GM15510 (cell line): ENCODE data around the gene CLK4.

Experiments
- POLR2A ChIP-seq: IDR thresholded peaks from 3 replicates; pipeline ENCODE4 v1.6.1; 2011; ENCODE audit warnings: borderline replicate concordance; ENCODE audit not compliant: insufficient read length; ENCODE audit errors: extremely low read depth

CLK4 gene

GRCh38 chr5:178649580-178649979 lies 22.7 kb upstream of the CLK4 start:
- TF ChIP-seq POLR2A = no peak

GRCh38 chr5:178644826-178645545 lies 18.1 kb upstream of the CLK4 start:
- TF ChIP-seq POLR2A = no peak

- no peak for TF ChIP-seq POLR2A
Observed at GRCh38 chr5:178642351-178642909, 15.6 kb upstream of the CLK4 start.

- TF ChIP-seq POLR2A = no peak
Observed at GRCh38 chr5:178641711-178642110, 14.9 kb upstream of the CLK4 start.

- TF ChIP-seq POLR2A = no peak
Observed at GRCh38 chr5:178640331-178641045, 13.6 kb upstream of the CLK4 start.

GRCh38 chr5:178637356-178638074 lies 10.7 kb upstream of the CLK4 start:
- TF ChIP-seq POLR2A = no peak

- TF ChIP-seq POLR2A = no peak
Observed at GRCh38 chr5:178632285-178632684, 5.4 kb upstream of the CLK4 start.

- TF ChIP-seq POLR2A = no peak
Observed at GRCh38 chr5:178630951-178631350, 4.1 kb upstream of the CLK4 start.

- TF ChIP-seq POLR2A = no peak
Observed at GRCh38 chr5:178630475-178630930, 3.7 kb upstream of the CLK4 start.

- TF ChIP-seq POLR2A = no peak
Observed at GRCh38 chr5:178627259-178627598, 379 bp upstream of the CLK4 start.

- no peak for TF ChIP-seq POLR2A
Observed at GRCh38 chr5:178625679-178626483, 969 bp downstream of the CLK4 start.

- TF ChIP-seq POLR2A = no peak
Observed at GRCh38 chr5:178624631-178625546, 2.0 kb downstream of the CLK4 start.

- no peak for TF ChIP-seq POLR2A
Observed at GRCh38 chr5:178622679-178623247, 4.1 kb downstream of the CLK4 start.

- TF ChIP-seq POLR2A = no peak
Observed at GRCh38 chr5:178619390-178619789, 7.5 kb downstream of the CLK4 start.

- no peak for TF ChIP-seq POLR2A
Observed at GRCh38 chr5:178612299-178612698, 14.6 kb downstream of the CLK4 start.
